A549 (cell line): Measurements from ENCODE around the gene KCTD5.

Experiments used
- BHLHE40 ChIP-seq: IDR thresholded peaks from 2 replicates; pipeline ENCODE4 v1.6.1; 2012; ENCODE audit warnings: low read depth, low read length, inconsistent platforms
- CEBPB ChIP-seq, 2 experiments: fragments of >200 bp in 1 of 2; sonication (Bioruptor Twin) in 1 of 2; formaldehyde crosslinking in 1 of 2; IDR thresholded peaks; 2 replicates each; pipeline ENCODE4 v1.6.1; 2012 to 2016
- CHD2 ChIP-seq: fragments of 150-350 bp; IDR thresholded peaks from 2 replicates; pipeline ENCODE4 v1.6.1; 2014; ENCODE audit warnings: low read length; ENCODE audit not compliant: partially characterized antibody
- CTCF ChIP-seq: fragments of >200 bp; sonication (Bioruptor Twin); formaldehyde crosslinking; IDR thresholded peaks from 3 replicates; pipeline ENCODE4 v1.5.1; 2016
- ELK1 ChIP-seq: fragments of 150-350 bp; IDR thresholded peaks from 2 replicates; pipeline ENCODE4 v1.6.1; 2014; ENCODE audit warnings: low read depth, mild to moderate bottlenecking, low read length
- FOSB ChIP-seq: fragments of 250-450 bp; sonication (Bioruptor Pico); IDR thresholded peaks from 2 replicates; pipeline ENCODE4 v1.5.0; 2020; ENCODE audit warnings: mild to moderate bottlenecking, moderate library complexity
- JUN ChIP-seq, 2 experiments: fragments of >200 bp; sonication (Bioruptor Twin); formaldehyde crosslinking; IDR thresholded peaks; 2 replicates in 1 of 2; 3 replicates in 1 of 2; pipeline ENCODE4 v1.6.1; 2016 to 2017
- NFE2L2 ChIP-seq: fragments of 150-350 bp; conservative IDR thresholded peaks from 2 replicates; pipeline ENCODE4 v1.6.1; 2014; ENCODE audit warnings: low read length
- POLR2A ChIP-seq: IDR thresholded peaks from 2 replicates; pipeline ENCODE4 v1.6.1; 2012; ENCODE audit warnings: mild to moderate bottlenecking, low read length
- POLR2AphosphoS2 ChIP-seq: conservative IDR thresholded peaks from 2 replicates; pipeline ENCODE4 v1.6.1; 2012; ENCODE audit warnings: low read length, improper control_type of control experiment, inconsistent platforms
- USF2 ChIP-seq: fragments of 450-650 bp; IDR thresholded peaks from 2 replicates; pipeline ENCODE4 v1.6.1; 2014; ENCODE audit warnings: antibody characterized with exemption

- TF ChIP-seq ELK1 (no peak), BHLHE40 (no peak), CTCF (no peak), CHD2 (no peak), JUN (IDR thresholded peaks at IDR 0.05) (no peak), FOSB (CRISPR knock-in tag) (no peak), POLR2A (no peak), USF2 (no peak), CEBPB (IDR thresholded peaks at IDR 0.05) (no peak), NFE2L2 (no peak), POLR2AphosphoS2 (no peak)
Observed at GRCh38 chr16:2708290-2708639, 25.9 kb downstream of the KCTD5 start.
